ENCODE data around the gene PSMB5.

DNA sequence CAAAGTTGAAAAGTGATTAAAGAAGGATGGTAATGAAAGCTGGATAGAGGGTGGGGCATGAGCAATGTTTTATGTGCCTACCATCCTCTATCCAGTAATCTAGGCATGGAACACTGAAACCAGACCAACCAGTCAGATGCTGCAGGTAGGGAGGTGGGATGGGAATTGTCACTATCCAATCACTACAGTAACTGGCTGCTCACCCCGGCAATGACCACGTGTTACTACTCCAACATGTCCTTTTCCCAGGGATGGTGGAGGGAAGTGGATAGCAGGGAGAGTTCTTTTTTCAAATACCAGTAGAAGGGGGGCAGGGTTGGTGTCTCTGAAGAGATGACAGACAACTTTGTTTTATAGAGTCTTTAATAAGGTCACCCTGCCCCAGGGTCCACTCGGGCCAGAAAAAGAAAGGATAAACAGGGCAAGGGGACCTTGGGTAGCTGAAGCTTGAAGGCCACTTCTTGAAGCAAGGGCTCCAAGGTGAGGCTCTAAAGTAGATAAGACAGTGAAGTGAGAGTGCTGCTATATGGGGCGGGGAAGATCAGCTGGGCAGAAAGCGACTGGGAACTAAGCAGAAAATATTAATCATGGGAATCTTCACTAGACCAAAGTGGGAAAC lies 37.3 kb upstream of the PSMB5 start:
- no peak for TF ChIP-seq POLR2A (IDR thresholded peaks at IDR 0.05)
- TF ChIP-seq, protein P1, sequence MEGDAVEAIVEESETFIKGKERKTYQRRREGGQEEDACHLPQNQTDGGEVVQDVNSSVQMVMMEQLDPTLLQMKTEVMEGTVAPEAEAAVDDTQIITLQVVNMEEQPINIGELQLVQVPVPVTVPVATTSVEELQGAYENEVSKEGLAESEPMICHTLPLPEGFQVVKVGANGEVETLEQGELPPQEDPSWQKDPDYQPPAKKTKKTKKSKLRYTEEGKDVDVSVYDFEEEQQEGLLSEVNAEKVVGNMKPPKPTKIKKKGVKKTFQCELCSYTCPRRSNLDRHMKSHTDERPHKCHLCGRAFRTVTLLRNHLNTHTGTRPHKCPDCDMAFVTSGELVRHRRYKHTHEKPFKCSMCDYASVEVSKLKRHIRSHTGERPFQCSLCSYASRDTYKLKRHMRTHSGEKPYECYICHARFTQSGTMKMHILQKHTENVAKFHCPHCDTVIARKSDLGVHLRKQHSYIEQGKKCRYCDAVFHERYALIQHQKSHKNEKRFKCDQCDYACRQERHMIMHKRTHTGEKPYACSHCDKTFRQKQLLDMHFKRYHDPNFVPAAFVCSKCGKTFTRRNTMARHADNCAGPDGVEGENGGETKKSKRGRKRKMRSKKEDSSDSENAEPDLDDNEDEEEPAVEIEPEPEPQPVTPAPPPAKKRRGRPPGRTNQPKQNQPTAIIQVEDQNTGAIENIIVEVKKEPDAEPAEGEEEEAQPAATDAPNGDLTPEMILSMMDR (IDR thresholded peaks at IDR 0.05): no peak
